ENCODE results near the gene PEX11A. TPM values are rescaled to one million over a fixed set of nuclear protein-coding genes. Genes with fewer than 3 reads are reported as not detected.

PEX11A gene
- total and polyA plus RNA-seq, 2 donors (not counting 3 experiments of a cell fraction or from before 2014, with no cell fraction given): 3.2 to 4.4 TPM

DNA sequence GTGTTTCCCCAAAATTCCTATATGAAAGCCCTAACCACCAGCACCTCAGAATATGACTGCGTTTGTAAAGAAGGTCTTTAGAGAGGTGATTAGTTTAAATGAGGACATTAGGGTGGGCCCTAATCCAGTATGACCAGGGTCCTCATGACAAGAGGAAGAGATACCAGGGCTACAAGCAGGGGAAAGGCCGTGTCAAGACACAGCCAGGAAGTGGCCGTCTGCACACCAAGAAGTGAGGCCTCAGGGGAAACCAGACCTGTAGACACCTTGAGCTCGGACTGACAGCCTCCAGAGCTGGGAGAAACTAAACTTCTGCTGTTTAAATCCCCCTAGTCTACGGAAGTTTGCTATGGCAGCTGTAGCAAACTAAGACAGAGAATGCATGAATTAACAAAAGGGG, 49.5 kb downstream of the PEX11A start:
- Histone ChIP-seq H4K20me1 (replicated peaks; ENCODE audit: control insufficient read depth, extremely low read depth, insufficient read depth, low read length) (no peaks in the 10 kb centered on the region), H3K36me3 (ENCODE audit: control insufficient read depth in 2 of 2, extremely low read depth in 1 of 2, insufficient read depth in 2 of 2, low read length in 2 of 2) (peaks cover 0 to 13% of the 10 kb centered on the region in 2 experiments), H3K4me1 (ENCODE audit: control insufficient read depth, extremely low read depth, insufficient read depth, low read length) (no peaks in the 10 kb centered on the region), H3K4me3 (replicated peaks in 1 of 3; ENCODE audit: insufficient read depth in 1 of 3, low read depth in 1 of 3, low read length in 3 of 3) (no peak overlapping the region), H3K9ac (replicated peaks; ENCODE audit: extremely low read depth, insufficient read depth, low read length) (no peak overlapping the region), H2AFZ (ENCODE audit: low read depth, low read length) (no peak overlapping the region), H3K9me1 (replicated peaks; ENCODE audit: control insufficient read depth, extremely low read depth, insufficient read depth, low read length) (no peaks in the 10 kb centered on the region), H3K27me3 (ENCODE audit: control insufficient read depth in 2 of 2, insufficient read depth in 2 of 2, low read length in 2 of 2) (no peaks in the 10 kb centered on the region), H3K79me2 (ENCODE audit: control insufficient read depth, insufficient read depth, low read length) (no peaks in the 10 kb centered on the region), H3K27ac (ENCODE audit: insufficient read depth, low read depth, low read length) (no peak overlapping the region), H3K9me3 (replicated peaks; ENCODE audit: control insufficient read depth, insufficient read depth, low read length) (no peaks in the 10 kb centered on the region), H3K4me2 (ENCODE audit: insufficient read depth, low read length) (no peak overlapping the region)
- intact Hi-C loops (cut with micrococcal nuclease) (no loop called here), dilution Hi-C loops (cut with MboI; ENCODE audit: extremely low pct_ligation_motif_present, low sequenced_read_pairs) (no loop called here)
- BruUV-seq (replicated peaks): no TSS peak
- TF ChIP-seq POLR2AphosphoS5 (IDR thresholded peaks at IDR 0.05; ENCODE audit: insufficient read depth, low read depth, low read length): no peak
- TF ChIP-seq FOS (IDR thresholded peaks at IDR 0.05; ENCODE audit: borderline replicate concordance, insufficient read depth, low read length): no peak
- TF ChIP-seq GATA2 (IDR thresholded peaks at IDR 0.05; ENCODE audit: insufficient read depth, insufficient read length, low read depth, low read length): no peak
- no peak for TF ChIP-seq JUN (IDR thresholded peaks at IDR 0.05; ENCODE audit: borderline replicate concordance, insufficient read depth, insufficient read length, low read depth)
- no peak for TF ChIP-seq MYC (IDR thresholded peaks at IDR 0.05; ENCODE audit: low read depth, low read length)
- TF ChIP-seq, protein P1, sequence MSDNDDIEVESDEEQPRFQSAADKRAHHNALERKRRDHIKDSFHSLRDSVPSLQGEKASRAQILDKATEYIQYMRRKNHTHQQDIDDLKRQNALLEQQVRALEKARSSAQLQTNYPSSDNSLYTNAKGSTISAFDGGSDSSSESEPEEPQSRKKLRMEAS (IDR thresholded peaks at IDR 0.05; ENCODE audit: insufficient read depth, insufficient read length): no peak
- no peak for TF ChIP-seq EZH2 (IDR thresholded peaks at IDR 0.05; ENCODE audit: borderline replicate concordance, low read depth, low read length, severe bottlenecking)
- no peak for TF ChIP-seq POLR2A (IDR thresholded peaks at IDR 0.05; ENCODE audit: low read depth, low read length)
- TF ChIP-seq, protein P2, sequence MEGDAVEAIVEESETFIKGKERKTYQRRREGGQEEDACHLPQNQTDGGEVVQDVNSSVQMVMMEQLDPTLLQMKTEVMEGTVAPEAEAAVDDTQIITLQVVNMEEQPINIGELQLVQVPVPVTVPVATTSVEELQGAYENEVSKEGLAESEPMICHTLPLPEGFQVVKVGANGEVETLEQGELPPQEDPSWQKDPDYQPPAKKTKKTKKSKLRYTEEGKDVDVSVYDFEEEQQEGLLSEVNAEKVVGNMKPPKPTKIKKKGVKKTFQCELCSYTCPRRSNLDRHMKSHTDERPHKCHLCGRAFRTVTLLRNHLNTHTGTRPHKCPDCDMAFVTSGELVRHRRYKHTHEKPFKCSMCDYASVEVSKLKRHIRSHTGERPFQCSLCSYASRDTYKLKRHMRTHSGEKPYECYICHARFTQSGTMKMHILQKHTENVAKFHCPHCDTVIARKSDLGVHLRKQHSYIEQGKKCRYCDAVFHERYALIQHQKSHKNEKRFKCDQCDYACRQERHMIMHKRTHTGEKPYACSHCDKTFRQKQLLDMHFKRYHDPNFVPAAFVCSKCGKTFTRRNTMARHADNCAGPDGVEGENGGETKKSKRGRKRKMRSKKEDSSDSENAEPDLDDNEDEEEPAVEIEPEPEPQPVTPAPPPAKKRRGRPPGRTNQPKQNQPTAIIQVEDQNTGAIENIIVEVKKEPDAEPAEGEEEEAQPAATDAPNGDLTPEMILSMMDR (IDR thresholded peaks at IDR 0.05; ENCODE audit: extremely low read depth in 1 of 2, insufficient read depth in 1 of 2, low read depth in 1 of 2, low read length in 2 of 2): no peak
- CTCF ChIA-PET: interaction anchor here (2.0 kb wide), 1 partner anchor 32 kb away, joined by 6 read pairs; no protein-coding TSS in a partner anchor
- DNase-seq (ENCODE audit: low read depth, low spot score): no peak
- FAIRE-seq: no peak
- POLR2A ChIA-PET: no interaction called here
